Measurements from ENCODE around the gene LARGE2. TPM values are rescaled to one million over a fixed set of nuclear protein-coding genes. Genes with fewer than 3 reads are reported as not detected.

The LARGE2 gene
- total and polyA plus RNA-seq, 4 donors = 2.4 to 18.4 (median 14.5) TPM

DNA sequence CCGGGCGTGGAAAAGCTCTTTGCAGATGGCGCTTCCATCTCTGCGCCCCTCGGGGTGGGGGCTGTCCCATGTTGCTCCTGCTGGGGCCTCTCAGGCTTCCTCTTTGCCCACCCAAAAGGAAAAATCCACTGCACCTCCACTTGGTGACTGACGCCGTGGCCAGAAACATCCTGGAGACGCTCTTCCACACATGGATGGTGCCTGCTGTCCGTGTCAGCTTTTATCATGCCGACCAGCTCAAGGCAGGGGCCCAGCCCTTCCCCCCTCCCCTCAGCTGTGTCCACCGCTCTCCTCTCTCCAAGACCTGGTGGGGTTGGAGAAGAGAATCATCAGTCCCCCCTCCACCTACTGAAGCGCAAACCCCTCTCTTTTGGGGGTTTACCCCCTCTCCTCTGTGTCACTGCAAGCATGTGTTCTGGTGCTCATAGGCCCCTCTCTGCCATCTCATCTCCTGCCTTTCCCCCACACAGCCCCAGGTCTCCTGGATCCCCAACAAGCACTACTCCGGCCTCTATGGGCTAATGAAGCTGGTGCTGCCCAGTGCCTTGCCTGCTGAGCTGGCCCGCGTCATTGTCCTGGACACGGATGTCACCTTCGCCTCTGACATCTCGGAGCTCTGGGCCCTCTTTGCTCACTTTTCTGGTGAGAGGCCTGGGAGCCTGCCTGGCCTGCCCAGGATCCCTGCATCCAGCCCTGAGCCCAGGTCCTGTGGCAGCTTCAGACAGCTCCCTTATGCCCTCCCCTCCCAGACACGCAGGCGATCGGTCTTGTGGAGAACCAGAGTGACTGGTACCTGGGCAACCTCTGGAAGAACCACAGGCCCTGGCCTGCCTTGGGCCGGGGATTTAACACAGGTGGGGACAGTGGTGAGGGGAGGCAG lies 1.8 kb downstream of the LARGE2 start:
- Histone ChIP-seq H3K4me3 (no peak overlapping the region), H3K27me3 (ENCODE audit: control insufficient read depth in 3 of 3, insufficient read depth in 3 of 3, low read length in 2 of 3) (peaks cover 0 to 18% (median 9%) of the 10 kb centered on the region in 3 donors), H3K9ac (ENCODE audit: insufficient read depth in 1 of 2, low read length in 2 of 2) (no peak overlapping the region), H3K27ac (ENCODE audit: low read depth in 1 of 2, low read length in 1 of 2) (no peak overlapping the region), H3K9me3 (ENCODE audit: control insufficient read depth in 4 of 4, insufficient read depth in 3 of 4, low read length in 3 of 4) (no peaks in the 10 kb centered on the region), H3K36me3 (ENCODE audit: control insufficient read depth in 4 of 4, insufficient read depth in 4 of 4, low read length in 4 of 4) (no peaks in the 10 kb centered on the region), H3K4me1 (ENCODE audit: control insufficient read depth in 5 of 5, insufficient read depth in 5 of 5, low read length in 5 of 5) (peaks cover 0 to 16% (median 4%) of the 10 kb centered on the region in 5 donors)
- DNase-seq (no peak), ATAC-seq (ENCODE audit: insufficient read depth, low FRiP score) (no peak)
- 81 to 82% methylated on average over 22 of the region's 22 CpGs for WGBS, 2 donors
- TF ChIP-seq, protein P1, sequence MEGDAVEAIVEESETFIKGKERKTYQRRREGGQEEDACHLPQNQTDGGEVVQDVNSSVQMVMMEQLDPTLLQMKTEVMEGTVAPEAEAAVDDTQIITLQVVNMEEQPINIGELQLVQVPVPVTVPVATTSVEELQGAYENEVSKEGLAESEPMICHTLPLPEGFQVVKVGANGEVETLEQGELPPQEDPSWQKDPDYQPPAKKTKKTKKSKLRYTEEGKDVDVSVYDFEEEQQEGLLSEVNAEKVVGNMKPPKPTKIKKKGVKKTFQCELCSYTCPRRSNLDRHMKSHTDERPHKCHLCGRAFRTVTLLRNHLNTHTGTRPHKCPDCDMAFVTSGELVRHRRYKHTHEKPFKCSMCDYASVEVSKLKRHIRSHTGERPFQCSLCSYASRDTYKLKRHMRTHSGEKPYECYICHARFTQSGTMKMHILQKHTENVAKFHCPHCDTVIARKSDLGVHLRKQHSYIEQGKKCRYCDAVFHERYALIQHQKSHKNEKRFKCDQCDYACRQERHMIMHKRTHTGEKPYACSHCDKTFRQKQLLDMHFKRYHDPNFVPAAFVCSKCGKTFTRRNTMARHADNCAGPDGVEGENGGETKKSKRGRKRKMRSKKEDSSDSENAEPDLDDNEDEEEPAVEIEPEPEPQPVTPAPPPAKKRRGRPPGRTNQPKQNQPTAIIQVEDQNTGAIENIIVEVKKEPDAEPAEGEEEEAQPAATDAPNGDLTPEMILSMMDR (IDR thresholded peaks at IDR 0.05; ENCODE audit: control extremely low read depth, extremely low read depth) = no peak

DNA sequence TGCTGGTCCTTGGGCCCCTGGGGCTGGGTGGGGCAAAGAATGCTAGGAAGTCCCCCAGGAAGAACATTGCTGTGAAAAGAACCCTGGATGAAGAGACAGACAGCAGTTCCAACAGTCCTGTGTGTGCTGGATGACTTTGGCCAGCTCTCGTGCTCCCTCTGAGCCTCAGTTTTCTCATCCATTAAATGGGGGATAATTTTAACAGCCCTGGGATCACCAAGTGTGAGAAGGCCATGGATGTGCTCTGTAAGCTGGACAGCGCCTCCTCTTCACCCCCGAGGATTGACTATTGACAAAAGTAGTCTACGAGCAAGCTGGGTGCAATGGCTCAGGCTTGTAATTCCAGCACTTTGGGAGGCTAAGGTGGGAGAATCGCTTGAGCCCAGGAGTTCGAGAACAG lies 2.5 kb downstream of the LARGE2 start:
- ATAC-seq (ENCODE audit: insufficient read depth, low FRiP score) (no peak), DNase-seq (no peak)
- Histone ChIP-seq H3K36me3 (ENCODE audit: control insufficient read depth in 4 of 4, insufficient read depth in 4 of 4, low read length in 4 of 4) (no peaks in the 10 kb centered on the region), H3K27ac (ENCODE audit: low read depth in 1 of 2, low read length in 1 of 2) (no peak overlapping the region), H3K9me3 (ENCODE audit: control insufficient read depth in 4 of 4, insufficient read depth in 3 of 4, low read length in 3 of 4) (no peaks in the 10 kb centered on the region), H3K4me3 (no peak overlapping the region), H3K27me3 (ENCODE audit: control insufficient read depth in 3 of 3, insufficient read depth in 3 of 3, low read length in 2 of 3) (peaks cover 0 to 18% (median 9%) of the 10 kb centered on the region in 3 donors), H3K9ac (ENCODE audit: insufficient read depth in 1 of 2, low read length in 2 of 2) (no peak overlapping the region), H3K4me1 (ENCODE audit: control insufficient read depth in 5 of 5, insufficient read depth in 5 of 5, low read length in 5 of 5) (peaks cover 0 to 16% (median 4%) of the 10 kb centered on the region in 5 donors)
- 90 to 94% methylated on average over 6 of the region's 6 CpGs for WGBS, 2 donors
- TF ChIP-seq, protein P1 (IDR thresholded peaks at IDR 0.05; ENCODE audit: control extremely low read depth, extremely low read depth) = no peak

GRCh38 chr11:45925550-45925949 lies 3.1 kb downstream of the LARGE2 start:
- Histone ChIP-seq H3K27ac (ENCODE audit: low read depth in 1 of 2, low read length in 1 of 2) (no peak overlapping the region), H3K27me3 (ENCODE audit: control insufficient read depth in 3 of 3, insufficient read depth in 3 of 3, low read length in 2 of 3) (peaks cover 0 to 18% (median 9%) of the 10 kb centered on the region in 3 donors), H3K9me3 (ENCODE audit: control insufficient read depth in 4 of 4, insufficient read depth in 3 of 4, low read length in 3 of 4) (no peaks in the 10 kb centered on the region), H3K9ac (ENCODE audit: insufficient read depth in 1 of 2, low read length in 2 of 2) (no peak overlapping the region), H3K4me1 (ENCODE audit: control insufficient read depth in 5 of 5, insufficient read depth in 5 of 5, low read length in 5 of 5) (peaks cover 0 to 16% (median 5%) of the 10 kb centered on the region in 5 donors), H3K36me3 (ENCODE audit: control insufficient read depth in 4 of 4, insufficient read depth in 4 of 4, low read length in 4 of 4) (no peaks in the 10 kb centered on the region), H3K4me3 (no peak overlapping the region)
- TF ChIP-seq, protein P1 (IDR thresholded peaks at IDR 0.05; ENCODE audit: control extremely low read depth, extremely low read depth) = no peak
- ATAC-seq (ENCODE audit: insufficient read depth, low FRiP score) (no peak), DNase-seq (no peak)
- 78 to 80% methylated on average over 3 of the region's 3 CpGs for WGBS, 2 donors

Data from lung (tissue), 12 donors.